ENCODE measurements around the gene PLCL1. TPM values are rescaled to one million over a fixed set of nuclear protein-coding genes. Genes with fewer than 3 reads are reported as not detected.

PLCL1 gene
- polyA plus RNA-seq, 1 experiment: 0.09 TPM

DNA sequence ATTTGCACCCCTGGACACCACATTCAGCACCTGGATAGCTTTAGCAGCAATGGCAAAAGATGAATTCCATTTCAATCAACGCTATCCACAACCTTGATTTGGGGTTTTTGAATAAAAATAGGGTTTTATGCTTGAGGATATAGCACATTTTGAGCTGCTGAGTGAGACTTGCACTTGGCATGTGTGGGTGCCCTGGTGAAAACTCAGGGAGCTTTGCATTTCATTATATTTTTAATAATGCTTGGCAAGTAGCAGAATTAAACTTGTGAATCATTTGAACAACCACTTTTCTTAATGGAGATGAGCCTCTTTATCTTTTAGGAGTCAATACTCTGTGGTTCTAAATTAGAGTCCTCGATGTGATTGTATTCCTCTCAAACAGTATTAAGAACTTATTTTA is 252.4 kb downstream of the PLCL1 start:
- no peak for DNase-seq (ENCODE audit: low read depth)
- CTCF ChIA-PET: interaction anchor here (0.7 to 1.4 kb wide), 2 partner anchors 70 to 206 kb away, joined by 3 to 4 read pairs; no protein-coding TSS in a partner anchor

DNA sequence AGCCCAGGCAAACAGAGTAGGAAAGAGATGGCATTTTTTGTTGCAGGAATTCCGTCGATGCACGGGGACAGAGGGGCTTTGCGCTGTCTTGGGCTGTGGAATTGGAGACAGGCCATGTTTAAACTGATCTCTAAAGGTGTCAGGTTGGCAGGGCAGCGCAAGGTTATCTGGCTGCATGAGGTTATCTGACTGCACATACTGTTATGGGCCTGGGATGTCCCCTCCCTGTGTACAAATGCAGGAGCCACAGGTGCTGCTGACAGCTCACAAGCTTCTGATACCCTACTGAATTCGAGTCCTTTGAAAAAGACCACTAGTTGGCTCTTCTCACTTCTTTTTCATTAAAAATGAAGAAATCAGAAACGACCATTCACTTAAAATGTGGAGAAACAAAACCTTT is 255.4 kb downstream of the PLCL1 start:
- no peak for DNase-seq (ENCODE audit: low read depth)
- Histone ChIP-seq H3K36me3 (ENCODE audit: control insufficient read depth, insufficient read depth, low read length) (no peaks in the 10 kb centered on the region), H3K4me3 (ENCODE audit: low read depth, low read length) (no peak overlapping the region), H3K27me3 (ENCODE audit: control insufficient read depth, insufficient read depth, low read length) (no peaks in the 10 kb centered on the region)
- POLR2A ChIA-PET: no interaction called here
- CTCF ChIA-PET: no interaction called here
- TF ChIP-seq, protein P1, sequence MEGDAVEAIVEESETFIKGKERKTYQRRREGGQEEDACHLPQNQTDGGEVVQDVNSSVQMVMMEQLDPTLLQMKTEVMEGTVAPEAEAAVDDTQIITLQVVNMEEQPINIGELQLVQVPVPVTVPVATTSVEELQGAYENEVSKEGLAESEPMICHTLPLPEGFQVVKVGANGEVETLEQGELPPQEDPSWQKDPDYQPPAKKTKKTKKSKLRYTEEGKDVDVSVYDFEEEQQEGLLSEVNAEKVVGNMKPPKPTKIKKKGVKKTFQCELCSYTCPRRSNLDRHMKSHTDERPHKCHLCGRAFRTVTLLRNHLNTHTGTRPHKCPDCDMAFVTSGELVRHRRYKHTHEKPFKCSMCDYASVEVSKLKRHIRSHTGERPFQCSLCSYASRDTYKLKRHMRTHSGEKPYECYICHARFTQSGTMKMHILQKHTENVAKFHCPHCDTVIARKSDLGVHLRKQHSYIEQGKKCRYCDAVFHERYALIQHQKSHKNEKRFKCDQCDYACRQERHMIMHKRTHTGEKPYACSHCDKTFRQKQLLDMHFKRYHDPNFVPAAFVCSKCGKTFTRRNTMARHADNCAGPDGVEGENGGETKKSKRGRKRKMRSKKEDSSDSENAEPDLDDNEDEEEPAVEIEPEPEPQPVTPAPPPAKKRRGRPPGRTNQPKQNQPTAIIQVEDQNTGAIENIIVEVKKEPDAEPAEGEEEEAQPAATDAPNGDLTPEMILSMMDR (IDR thresholded peaks at IDR 0.05; ENCODE audit: insufficient read depth, low read depth, low read length): no peak

More for the DNA sequence above, 252.4 kb downstream of the PLCL1 start:
- Histone ChIP-seq H3K4me3 (ENCODE audit: low read depth, low read length) (no peak overlapping the region), H3K27me3 (ENCODE audit: control insufficient read depth, insufficient read depth, low read length) (no peaks in the 10 kb centered on the region), H3K36me3 (ENCODE audit: control insufficient read depth, insufficient read depth, low read length) (no peaks in the 10 kb centered on the region)
- POLR2A ChIA-PET: no interaction called here
- TF ChIP-seq, protein P1 (IDR thresholded peaks at IDR 0.05; ENCODE audit: insufficient read depth, low read depth, low read length): no peak

DNA sequence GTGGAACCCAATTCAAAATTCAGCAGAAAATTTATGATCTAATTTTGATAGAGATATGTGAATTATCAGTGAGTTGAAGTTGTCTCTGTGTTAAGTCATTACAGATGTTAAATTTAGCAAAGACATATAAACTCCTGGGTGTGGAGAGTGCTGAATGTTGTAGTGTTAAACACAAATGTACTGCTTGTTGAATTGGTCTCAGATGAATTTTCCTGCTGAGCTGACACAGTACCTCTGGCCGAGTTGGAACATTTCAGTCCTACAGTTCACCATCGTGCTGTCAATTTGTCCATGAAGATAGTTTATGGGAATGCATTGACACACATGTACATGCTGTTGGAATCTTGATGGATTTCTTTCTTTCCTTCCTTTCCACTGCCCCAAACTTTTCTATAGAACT is 255.9 kb downstream of the PLCL1 start:
- ChIA-PET POLR2A (no interaction called here), CTCF (interaction anchor here (0.7 kb wide), 1 partner anchor 282 kb away, joined by 3 read pairs; no protein-coding TSS in a partner anchor)
- no peaks in the 10 kb centered on the region for H3K36me3 ChIP-seq (ENCODE audit: control insufficient read depth, insufficient read depth, low read length)
- TF ChIP-seq, protein P1 (IDR thresholded peaks at IDR 0.05; ENCODE audit: insufficient read depth, low read depth, low read length): no peak
- DNase-seq (ENCODE audit: low read depth): no peak
- H3K4me3 ChIP-seq (ENCODE audit: low read depth, low read length): no peak overlapping the region
- H3K27me3 ChIP-seq (ENCODE audit: control insufficient read depth, insufficient read depth, low read length): no peaks in the 10 kb centered on the region

DNA sequence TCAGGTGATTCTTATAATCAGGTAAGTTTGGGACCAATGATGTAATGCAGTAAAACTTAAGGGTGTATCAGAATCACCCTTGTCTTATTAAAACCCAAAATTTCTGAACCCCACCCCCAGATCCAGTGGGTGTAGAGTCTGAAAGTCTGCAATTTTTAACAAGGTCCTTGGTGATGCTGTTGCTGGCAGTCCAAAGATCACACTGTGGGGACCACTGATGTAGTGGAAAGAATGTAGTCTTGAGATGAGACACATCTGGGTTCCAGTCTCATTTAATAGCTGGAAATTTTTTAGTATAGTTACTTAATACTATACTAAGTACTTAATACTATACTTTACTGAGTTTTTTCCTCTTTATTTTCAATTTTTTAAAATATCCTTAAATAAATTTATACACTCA is 258.4 kb downstream of the PLCL1 start:
- TF ChIP-seq, protein P1 (IDR thresholded peaks at IDR 0.05; ENCODE audit: insufficient read depth, low read depth, low read length): no peak
- no peak for DNase-seq (ENCODE audit: low read depth)
- POLR2A ChIA-PET: no interaction called here
- Histone ChIP-seq H3K27me3 (ENCODE audit: control insufficient read depth, insufficient read depth, low read length) (no peaks in the 10 kb centered on the region), H3K4me3 (ENCODE audit: low read depth, low read length) (no peak overlapping the region), H3K36me3 (ENCODE audit: control insufficient read depth, insufficient read depth, low read length) (no peaks in the 10 kb centered on the region)
- CTCF ChIA-PET: no interaction called here

DNA sequence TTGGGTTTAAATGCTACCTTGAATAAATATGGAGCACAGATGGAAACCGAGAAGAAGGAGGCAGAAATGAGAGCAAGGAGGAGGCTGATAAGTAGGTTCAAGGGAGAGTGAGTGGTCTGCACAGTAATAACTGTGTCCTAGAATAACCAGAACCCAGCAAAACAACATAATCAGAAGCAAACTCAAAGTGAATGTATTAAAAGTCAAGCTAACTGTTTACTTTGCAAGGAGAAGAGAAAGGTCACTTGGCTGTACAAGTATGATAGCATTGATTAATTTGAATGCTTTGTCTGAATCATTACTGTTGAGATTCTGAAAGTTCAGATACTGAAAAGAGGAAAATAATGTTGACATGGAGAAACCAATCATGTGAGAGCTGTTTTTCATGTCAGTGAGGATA is 258.8 kb downstream of the PLCL1 start:
- CTCF ChIA-PET: interaction anchor here (2.0 kb wide), 1 partner anchor 10 kb away, joined by 6 read pairs; no protein-coding TSS in a partner anchor
- Histone ChIP-seq H3K36me3 (ENCODE audit: control insufficient read depth, insufficient read depth, low read length) (no peaks in the 10 kb centered on the region), H3K4me3 (ENCODE audit: low read depth, low read length) (no peak overlapping the region), H3K27me3 (ENCODE audit: control insufficient read depth, insufficient read depth, low read length) (no peaks in the 10 kb centered on the region)
- DNase-seq (ENCODE audit: low read depth): no peak
- POLR2A ChIA-PET: no interaction called here
- TF ChIP-seq, protein P1 (IDR thresholded peaks at IDR 0.05; ENCODE audit: insufficient read depth, low read depth, low read length): no peak
